ENCODE data around the gene HTR4. TPM values are rescaled to one million over a fixed set of nuclear protein-coding genes. Genes with fewer than 3 reads are reported as not detected.

Gene HTR4
- total RNA-seq, 2 donors from 2014 or later: not detected

DNA sequence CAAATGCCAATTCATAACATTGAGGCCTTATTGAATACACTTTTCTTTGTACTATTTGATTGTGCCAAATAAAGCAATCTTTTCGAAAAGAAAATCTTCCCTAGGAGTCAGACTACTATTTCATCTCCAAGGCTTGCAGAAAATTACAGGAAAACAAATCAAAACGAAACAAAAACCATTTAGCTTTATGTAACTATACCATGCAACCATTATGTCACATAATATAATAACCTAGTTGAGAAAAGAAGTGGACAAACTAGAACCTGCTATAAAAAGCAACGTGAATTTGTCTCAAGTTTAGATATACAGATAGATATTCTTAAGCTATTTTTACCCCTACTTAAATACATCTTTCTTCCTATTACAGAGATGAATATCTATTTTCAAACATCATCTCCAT lies 18.0 kb downstream of the HTR4 start:
- Mint-ChIP-seq H3K36me3 (ENCODE audit: low read depth) (no peaks in the 10 kb centered on the region), H3K9me3 (no peaks in the 10 kb centered on the region), H3K27ac (no peak overlapping the region), H3K4me1 (no peaks in the 10 kb centered on the region), H3K27me3 (peaks cover 19% of the 10 kb centered on the region), H3K4me3 (no peak overlapping the region)
- no peak for ATAC-seq (replicated peaks)

DNA sequence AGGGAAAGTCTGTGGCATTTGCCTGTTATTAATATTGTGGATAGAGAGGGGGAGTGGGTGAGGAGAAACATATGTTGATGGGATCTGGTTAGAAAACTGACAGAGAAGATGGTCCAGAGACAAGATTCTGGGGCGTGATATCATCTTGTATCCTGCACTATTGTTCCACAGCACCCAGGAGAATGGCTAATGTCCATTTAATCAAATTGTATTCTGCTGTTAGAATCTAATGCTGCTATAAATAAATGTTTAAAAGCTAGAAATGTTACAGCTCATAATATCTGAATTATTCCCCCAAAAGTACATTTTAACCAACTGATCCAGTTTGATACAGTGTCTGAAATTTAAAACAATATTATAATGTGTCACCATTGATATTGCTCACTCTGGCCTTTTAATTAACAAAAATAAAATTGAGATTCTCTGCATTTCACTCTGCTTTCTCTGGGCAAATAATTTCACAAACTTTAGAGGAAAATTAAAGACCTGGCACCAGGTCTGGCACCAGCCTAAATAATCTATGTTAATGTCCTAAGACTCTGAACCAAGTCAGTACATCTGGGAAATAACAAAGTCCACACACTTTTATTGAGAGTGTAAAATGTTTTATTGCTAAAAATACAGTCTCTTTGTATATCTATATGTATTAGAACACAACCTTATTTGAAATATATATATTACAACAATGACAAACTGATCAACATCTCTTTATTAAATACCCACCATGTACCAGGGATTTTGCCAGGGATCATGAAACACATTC lies 18.8 kb downstream of the HTR4 start:
- Mint-ChIP-seq H3K4me3 (no peak overlapping the region), H3K36me3 (ENCODE audit: low read depth) (no peaks in the 10 kb centered on the region), H3K9me3 (no peaks in the 10 kb centered on the region), H3K27me3 (peaks cover 19% of the 10 kb centered on the region), H3K4me1 (no peaks in the 10 kb centered on the region), H3K27ac (no peak overlapping the region)
- ATAC-seq (replicated peaks): no peak

DNA sequence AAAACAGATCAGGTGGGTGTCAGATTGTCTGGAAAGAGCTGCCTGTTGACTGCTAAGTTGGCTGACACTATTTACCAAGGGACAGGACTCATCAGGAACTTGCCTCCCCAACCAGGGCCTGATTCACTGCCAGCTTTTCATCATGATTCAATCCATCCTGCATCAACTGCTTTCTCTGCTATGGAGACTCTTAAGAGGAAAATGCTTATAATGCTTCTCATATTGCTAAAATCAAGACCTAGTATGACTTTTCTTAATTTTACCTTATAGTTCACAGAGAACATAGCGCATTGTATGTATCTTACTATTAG lies 21.3 kb downstream of the HTR4 start:
- no peak overlapping the region for H3K27ac Mint-ChIP-seq
- H3K36me3 Mint-ChIP-seq (ENCODE audit: low read depth): no peaks in the 10 kb centered on the region
- no peak for ATAC-seq (replicated peaks)
- no peaks in the 10 kb centered on the region for H3K4me1 Mint-ChIP-seq
- no peak overlapping the region for H3K4me3 Mint-ChIP-seq
- H3K9me3 Mint-ChIP-seq: no peaks in the 10 kb centered on the region
- peaks cover 11% of the 10 kb centered on the region for H3K27me3 Mint-ChIP-seq

DNA sequence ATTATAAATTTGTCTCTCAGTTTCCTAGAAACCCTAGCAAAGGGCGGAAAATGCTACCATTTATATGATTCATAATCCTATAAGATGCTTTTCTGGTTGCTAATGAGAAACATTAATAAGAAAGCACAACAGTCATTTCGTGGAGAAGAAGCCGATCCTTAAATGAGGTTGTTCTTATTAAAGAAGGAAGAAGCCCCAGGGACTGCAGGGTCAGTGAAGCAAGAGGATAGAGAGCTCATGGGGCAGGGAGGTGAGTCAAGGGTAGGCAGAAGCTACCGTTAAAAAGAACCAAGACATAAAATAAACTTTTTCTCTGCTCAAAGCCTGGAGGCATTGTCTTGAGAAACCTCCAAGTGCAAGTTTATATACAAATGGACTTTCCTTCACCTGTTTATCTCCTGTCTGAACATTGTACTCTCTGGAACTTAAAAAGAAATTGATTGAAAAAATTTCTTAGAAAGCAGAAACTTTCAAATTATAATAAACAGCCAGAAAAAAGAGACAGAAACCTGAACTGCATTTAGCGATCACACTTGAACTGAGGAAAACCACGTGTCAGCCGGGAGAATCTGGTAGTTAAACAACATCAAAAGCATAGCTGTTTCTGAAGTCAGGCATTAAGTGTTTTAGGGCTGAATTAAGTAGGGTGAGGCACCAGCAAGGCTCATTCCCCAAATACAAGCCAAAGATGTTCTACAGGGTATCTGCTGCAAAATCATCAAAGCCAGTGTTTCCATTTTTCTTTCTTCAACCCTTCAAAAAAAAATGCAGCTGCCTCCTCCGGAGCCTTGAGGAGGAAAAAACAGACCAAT lies 21.9 kb downstream of the HTR4 start:
- Mint-ChIP-seq H3K9me3 (no peaks in the 10 kb centered on the region), H3K4me1 (no peaks in the 10 kb centered on the region), H3K4me3 (no peak overlapping the region), H3K27me3 (peaks cover 7% of the 10 kb centered on the region), H3K36me3 (ENCODE audit: low read depth) (no peaks in the 10 kb centered on the region), H3K27ac (no peak overlapping the region)
- ATAC-seq (replicated peaks): no peak

DNA sequence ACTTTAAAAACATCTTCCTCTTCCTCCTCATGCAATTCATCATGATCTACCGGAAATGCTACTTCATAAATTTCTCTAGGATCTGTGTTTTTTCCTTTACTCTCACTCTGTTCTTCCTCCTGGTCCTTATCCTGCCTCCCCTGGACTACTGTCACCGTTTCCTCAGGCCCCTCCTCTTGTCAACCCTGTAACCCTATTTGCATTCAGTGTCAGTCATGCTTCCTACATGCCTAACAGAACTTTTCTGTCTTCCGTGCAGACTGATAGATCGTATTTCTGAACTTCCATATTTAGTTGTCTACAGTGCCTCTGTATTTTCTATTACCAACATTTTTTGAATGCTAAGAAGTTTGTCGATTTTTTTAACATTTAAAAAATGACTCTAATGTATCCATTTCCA lies 27.3 kb downstream of the HTR4 start:
- Mint-ChIP-seq H3K36me3 (ENCODE audit: low read depth) (no peaks in the 10 kb centered on the region), H3K4me3 (no peak overlapping the region), H3K27ac (no peak overlapping the region), H3K4me1 (peaks cover 9% of the 10 kb centered on the region), H3K27me3 (peaks cover 10% of the 10 kb centered on the region), H3K9me3 (no peaks in the 10 kb centered on the region)
- ATAC-seq (replicated peaks): no peak

DNA sequence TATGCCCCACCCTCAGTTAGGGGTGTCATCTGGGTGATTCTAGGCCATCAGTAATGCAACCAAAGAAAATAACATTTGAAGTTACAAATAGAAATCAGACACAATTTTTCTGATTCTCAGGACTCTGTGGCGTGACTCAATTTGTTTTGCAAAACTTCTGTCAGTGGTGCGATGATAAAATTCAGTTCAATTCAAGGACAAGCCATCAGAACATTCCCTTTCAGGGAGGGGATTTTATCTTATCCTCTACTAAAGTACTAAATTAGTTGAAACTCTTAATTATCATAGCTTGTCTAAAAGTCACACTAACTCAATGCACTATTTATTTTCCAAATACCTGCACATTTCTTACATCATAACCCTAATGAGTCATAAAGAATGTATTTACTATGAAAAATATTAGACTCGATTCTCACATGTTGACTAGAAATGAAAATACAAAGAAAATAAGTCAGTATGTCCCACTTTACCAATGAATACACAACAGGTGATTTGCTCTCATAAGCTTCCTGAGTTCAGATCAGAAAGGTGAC lies 28.2 kb downstream of the HTR4 start:
- no peak overlapping the region for H3K27ac Mint-ChIP-seq
- peaks cover 16% of the 10 kb centered on the region for H3K4me1 Mint-ChIP-seq
- no peaks in the 10 kb centered on the region for H3K9me3 Mint-ChIP-seq
- H3K4me3 Mint-ChIP-seq: no peak overlapping the region
- peaks cover 14% of the 10 kb centered on the region for H3K27me3 Mint-ChIP-seq
- ATAC-seq (replicated peaks): no peak
- H3K36me3 Mint-ChIP-seq (ENCODE audit: low read depth): no peaks in the 10 kb centered on the region

DNA sequence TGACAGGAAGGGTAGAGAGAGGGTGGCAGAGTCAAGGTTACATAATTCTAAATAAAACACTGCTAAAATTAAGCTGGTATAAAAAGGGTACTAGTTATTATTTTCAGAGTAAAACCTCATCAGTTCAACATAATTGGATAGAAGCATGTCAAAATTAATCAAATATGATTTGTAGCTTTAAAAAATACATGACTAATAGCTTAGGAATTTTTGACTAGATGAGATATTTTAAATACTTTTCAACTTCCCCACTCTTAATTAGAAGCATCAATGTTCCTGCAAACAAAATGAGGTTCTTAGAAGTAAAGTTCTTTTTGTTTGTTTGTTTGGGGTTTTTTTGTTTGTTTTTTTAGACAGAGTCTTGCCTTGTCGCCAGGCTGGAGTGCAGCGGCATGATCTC lies 29.1 kb downstream of the HTR4 start:
- H3K4me3 Mint-ChIP-seq: no peak overlapping the region
- H3K27me3 Mint-ChIP-seq: peaks cover 14% of the 10 kb centered on the region
- H3K9me3 Mint-ChIP-seq: no peaks in the 10 kb centered on the region
- no peaks in the 10 kb centered on the region for H3K36me3 Mint-ChIP-seq (ENCODE audit: low read depth)
- H3K4me1 Mint-ChIP-seq: peaks cover 24% of the 10 kb centered on the region
- no peak overlapping the region for H3K27ac Mint-ChIP-seq
- no peak for ATAC-seq (replicated peaks)

DNA sequence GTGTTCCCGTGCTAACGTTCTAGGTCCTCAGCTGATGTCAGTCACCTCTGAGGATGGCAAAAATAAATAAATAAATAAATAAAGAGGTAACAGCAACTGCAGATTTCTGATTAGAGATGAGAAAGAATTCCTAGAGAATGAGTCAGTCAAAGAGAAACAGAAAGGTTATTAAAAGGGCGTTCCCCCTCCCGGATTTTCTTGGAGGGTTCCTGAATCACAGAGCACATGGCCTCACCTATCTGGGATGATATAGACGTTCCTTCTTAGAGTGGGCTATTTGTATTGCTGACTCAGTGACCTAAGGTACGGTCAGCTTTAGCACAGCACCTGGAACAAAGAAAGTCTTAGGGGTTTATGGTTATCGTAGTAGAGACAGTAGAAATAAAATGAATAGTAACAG lies 30.6 kb downstream of the HTR4 start:
- Mint-ChIP-seq H3K4me3 (no peak overlapping the region), H3K36me3 (ENCODE audit: low read depth) (no peaks in the 10 kb centered on the region), H3K9me3 (no peaks in the 10 kb centered on the region), H3K4me1 (peaks cover 34% of the 10 kb centered on the region), H3K27me3 (peaks cover 14% of the 10 kb centered on the region), H3K27ac (no peak overlapping the region)
- no peak for ATAC-seq (replicated peaks)

DNA sequence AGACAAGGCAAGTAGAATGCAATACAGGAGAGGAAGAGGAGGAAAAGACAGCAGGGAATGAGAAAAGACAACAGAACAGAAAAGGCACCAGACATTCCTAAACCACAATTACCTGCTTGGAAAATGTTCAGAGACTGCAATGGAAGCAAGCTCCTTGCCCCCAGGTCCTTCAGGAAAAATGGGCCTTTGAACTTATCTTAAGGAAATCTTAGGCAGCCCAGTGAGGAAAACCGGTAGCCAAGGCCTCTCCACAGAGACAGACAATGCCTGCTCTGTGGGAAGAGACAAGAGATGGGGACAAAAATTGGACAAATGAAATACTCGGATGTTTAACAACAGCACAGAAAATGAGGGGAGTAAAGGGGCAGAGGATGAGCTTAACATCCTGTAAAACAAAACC lies 31.2 kb downstream of the HTR4 start:
- peaks cover 14% of the 10 kb centered on the region for H3K27me3 Mint-ChIP-seq
- H3K27ac Mint-ChIP-seq: no peak overlapping the region
- H3K4me1 Mint-ChIP-seq: peaks cover 34% of the 10 kb centered on the region
- no peak for ATAC-seq (replicated peaks)
- no peaks in the 10 kb centered on the region for H3K36me3 Mint-ChIP-seq (ENCODE audit: low read depth)
- no peak overlapping the region for H3K4me3 Mint-ChIP-seq
- H3K9me3 Mint-ChIP-seq: no peaks in the 10 kb centered on the region

DNA sequence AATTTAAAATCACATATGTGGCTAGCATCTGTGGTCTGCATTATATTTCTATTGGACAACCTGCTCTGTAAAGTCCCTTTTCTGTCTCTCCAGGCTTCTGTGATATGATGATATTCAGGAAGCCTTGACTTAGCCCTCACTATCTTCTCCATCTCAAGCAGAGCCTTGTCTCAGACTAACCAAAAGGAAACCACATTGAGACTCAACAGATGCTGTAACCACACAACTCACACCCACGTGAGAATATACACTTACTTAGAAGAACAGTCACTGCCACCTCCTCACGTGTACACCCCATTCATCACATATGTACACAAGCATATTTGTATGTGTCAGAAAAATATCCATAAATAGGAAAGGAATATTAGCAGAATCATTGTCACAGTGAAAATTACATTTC lies 33.6 kb downstream of the HTR4 start:
- Mint-ChIP-seq H3K4me3 (peak overlapping the region; percentile 18), H3K27me3 (peaks cover 14% of the 10 kb centered on the region), H3K9me3 (no peaks in the 10 kb centered on the region), H3K27ac (peak overlapping the region; percentile 21), H3K36me3 (ENCODE audit: low read depth) (no peaks in the 10 kb centered on the region), H3K4me1 (peaks cover 34% of the 10 kb centered on the region)
- ATAC-seq (replicated peaks): peak; percentile 96

DNA sequence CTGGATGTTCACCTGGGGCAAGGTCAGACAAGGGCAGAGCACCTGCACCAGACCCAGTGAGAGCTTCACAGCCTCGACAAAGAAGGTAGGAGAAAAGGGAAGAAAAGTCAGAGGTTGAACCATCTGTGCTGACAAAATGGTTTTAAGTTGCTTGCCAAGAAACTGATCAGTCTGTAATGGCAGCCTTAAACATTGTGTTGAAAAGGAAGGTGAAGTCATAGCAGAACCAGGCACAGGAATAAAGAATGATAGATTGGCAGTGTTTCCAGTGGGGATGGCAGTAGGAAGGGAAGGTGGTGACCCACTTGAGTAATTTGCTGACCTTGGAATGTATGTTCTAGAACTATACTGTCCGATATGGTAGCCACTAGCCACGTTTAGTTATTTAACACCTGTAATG lies 34.2 kb downstream of the HTR4 start:
- H3K4me3 Mint-ChIP-seq: peak overlapping the region; percentile 42
- peaks cover 34% of the 10 kb centered on the region for H3K4me1 Mint-ChIP-seq
- no peaks in the 10 kb centered on the region for H3K9me3 Mint-ChIP-seq
- peak overlapping the region; percentile 37 for H3K27ac Mint-ChIP-seq
- peaks cover 14% of the 10 kb centered on the region for H3K27me3 Mint-ChIP-seq
- no peaks in the 10 kb centered on the region for H3K36me3 Mint-ChIP-seq (ENCODE audit: low read depth)
- no peak for ATAC-seq (replicated peaks)

DNA sequence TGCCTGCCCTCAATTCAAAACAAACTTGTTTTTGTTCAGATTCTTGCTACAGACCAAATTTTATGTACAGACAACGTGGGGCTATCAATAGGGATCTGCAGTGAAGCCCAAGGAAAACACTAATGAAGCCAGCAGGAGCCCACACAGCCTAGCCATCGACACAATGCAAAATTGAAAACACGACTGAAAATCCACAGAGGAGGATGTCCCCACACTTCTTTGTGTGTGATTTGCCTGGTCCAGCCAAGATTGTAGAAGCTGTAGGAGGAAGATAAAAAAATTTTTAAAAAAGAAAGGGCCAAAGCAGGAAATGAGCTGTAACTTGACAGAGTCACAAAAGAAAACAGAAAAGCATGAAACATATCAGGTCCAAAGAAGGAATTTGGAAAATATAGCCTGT lies 34.8 kb downstream of the HTR4 start:
- peaks cover 14% of the 10 kb centered on the region for H3K27me3 Mint-ChIP-seq
- ATAC-seq (replicated peaks): no peak
- H3K4me3 Mint-ChIP-seq: peak overlapping the region; percentile 42
- peaks cover 34% of the 10 kb centered on the region for H3K4me1 Mint-ChIP-seq
- no peaks in the 10 kb centered on the region for H3K36me3 Mint-ChIP-seq (ENCODE audit: low read depth)
- H3K9me3 Mint-ChIP-seq: no peaks in the 10 kb centered on the region
- peak overlapping the region; percentile 37 for H3K27ac Mint-ChIP-seq

DNA sequence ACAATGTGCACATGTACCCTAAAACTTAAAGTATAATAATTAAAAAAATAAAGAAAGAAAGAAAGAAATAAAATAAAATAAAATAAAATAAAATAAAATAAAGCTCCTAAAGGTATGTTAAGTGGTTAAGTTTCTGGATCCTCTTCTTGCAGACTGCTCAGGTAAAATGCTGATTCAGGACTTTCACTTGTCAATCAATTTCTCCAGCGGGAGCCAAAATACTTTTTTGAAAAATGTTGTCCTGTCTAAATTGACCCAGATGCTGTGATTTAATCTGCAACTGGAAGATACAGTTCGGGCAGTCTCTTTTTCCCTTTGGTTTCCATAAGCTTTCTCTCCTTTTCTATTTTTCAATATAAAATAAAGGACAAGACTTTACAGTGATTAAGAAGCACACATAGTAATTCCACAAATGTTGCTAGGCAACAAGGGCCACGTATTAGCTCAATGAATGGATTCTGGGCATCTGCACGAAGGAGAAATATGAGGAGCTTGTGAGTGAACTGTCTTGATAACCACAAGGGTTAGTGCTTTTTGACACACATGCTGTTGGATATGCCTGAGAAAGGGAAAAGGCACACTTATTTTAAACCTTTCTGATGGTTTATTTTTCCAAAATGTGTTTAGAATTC lies 38.6 kb downstream of the HTR4 start:
- ATAC-seq (replicated peaks): no peak
- H3K27me3 Mint-ChIP-seq: no peaks in the 10 kb centered on the region
- H3K27ac Mint-ChIP-seq: no peak overlapping the region
- H3K9me3 Mint-ChIP-seq: no peaks in the 10 kb centered on the region
- H3K4me3 Mint-ChIP-seq: no peak overlapping the region
- H3K4me1 Mint-ChIP-seq: peaks cover 14% of the 10 kb centered on the region
- no peaks in the 10 kb centered on the region for H3K36me3 Mint-ChIP-seq (ENCODE audit: low read depth)

DNA sequence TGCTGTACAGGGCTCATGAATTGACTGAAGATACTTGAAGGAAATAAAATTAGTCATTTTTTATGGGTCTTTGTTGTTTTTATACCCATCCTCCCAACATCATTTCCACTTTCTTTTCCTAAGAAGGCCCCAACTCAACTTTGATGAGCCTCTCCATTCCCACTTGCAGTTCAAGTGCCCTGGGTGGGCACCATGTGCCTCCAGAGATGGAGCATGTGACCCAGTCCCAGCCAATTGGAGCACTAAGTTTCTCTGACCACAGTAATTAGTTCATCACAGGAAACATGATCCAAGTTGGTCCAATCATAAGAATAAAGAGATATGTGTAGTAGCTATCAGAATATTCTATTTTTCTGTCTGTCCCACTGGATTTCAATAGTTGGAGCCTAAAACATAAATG lies 46.9 kb downstream of the HTR4 start:
- H3K4me1 Mint-ChIP-seq: no peaks in the 10 kb centered on the region
- no peaks in the 10 kb centered on the region for H3K9me3 Mint-ChIP-seq
- H3K27ac Mint-ChIP-seq: no peak overlapping the region
- no peak overlapping the region for H3K4me3 Mint-ChIP-seq
- H3K36me3 Mint-ChIP-seq (ENCODE audit: low read depth): no peaks in the 10 kb centered on the region
- ATAC-seq (replicated peaks): no peak
- H3K27me3 Mint-ChIP-seq: no peaks in the 10 kb centered on the region

DNA sequence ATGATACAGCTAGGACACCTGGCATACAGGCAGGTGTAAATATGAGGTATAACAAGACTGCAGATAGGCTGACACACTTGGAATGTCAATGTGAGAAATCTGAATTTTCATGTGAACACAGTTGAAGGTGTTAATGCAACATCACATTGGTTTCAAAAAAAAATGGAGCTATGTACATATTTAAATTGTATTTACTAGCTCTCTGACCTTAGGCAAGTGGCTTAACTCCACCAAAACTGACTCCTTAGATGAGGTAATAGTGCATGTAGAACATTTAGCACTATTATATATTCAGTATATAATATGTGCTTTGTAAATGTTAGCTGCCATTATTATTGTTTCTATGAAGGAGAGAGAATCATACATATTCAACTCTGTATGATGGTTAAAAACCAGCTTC lies 48.0 kb downstream of the HTR4 start:
- Mint-ChIP-seq H3K27me3 (no peaks in the 10 kb centered on the region), H3K27ac (no peak overlapping the region), H3K4me1 (no peaks in the 10 kb centered on the region), H3K9me3 (no peaks in the 10 kb centered on the region), H3K36me3 (ENCODE audit: low read depth) (no peaks in the 10 kb centered on the region), H3K4me3 (no peak overlapping the region)
- no peak for ATAC-seq (replicated peaks)

Measured in activated T-helper 17 cell treated with anti-CD3 and anti-CD28 coated beads, Interleukin-2, amount 50 U/mL, for 72 hours (primary cell).